GM23338 (cell line): ENCODE data around the gene SPATA25. TPM values are rescaled to one million over a fixed set of nuclear protein-coding genes. Genes with fewer than 3 reads are reported as not detected.
A peak's percentile ranks its signal among the peaks of the same experiment; 100 is the strongest.

Experiments
- ATAC-seq: fragments of 200-7000 bp; cut with Tn5 transposase; 3 replicates; pipeline ENCODE4 v1.9.1; 2020
- DNase-seq: peaks from one replicate; pipeline ENCODE4 v3.0.0-alpha.2; 2015; ENCODE audit warnings: low spot score
- H2AFZ ChIP-seq: fragments of 200-600 bp; sonication (generic); 2 replicates; pipeline ENCODE4 v1.8.0; 2016; ENCODE audit warnings: antibody characterized with exemption, mild to moderate bottlenecking, moderate library complexity
- H3F3A ChIP-seq: fragments of 200-600 bp; sonication (generic); replicated peaks from 2 replicates; pipeline ENCODE4 v1.8.0; 2017; ENCODE audit warnings: antibody characterized with exemption, mixed run types, low read depth
- H3K27ac ChIP-seq: fragments of 200-600 bp; sonication (generic); 2 replicates; pipeline ENCODE4 v1.6.1; 2016; ENCODE audit warnings: low read depth
- H3K27me3 ChIP-seq: fragments of 200-600 bp; sonication (generic); 2 replicates; pipeline ENCODE4 v1.8.0; 2016; ENCODE audit warnings: mild to moderate bottlenecking, mixed run types, moderate library complexity; ENCODE audit not compliant: insufficient read depth
- H3K36me3 ChIP-seq: fragments of 200-600 bp; sonication (generic); 2 replicates; pipeline ENCODE4 v1.8.0; 2016; ENCODE audit warnings: mild to moderate bottlenecking; ENCODE audit not compliant: insufficient read depth
- H3K4me1 ChIP-seq: fragments of 200-600 bp; sonication (generic); 2 replicates; pipeline ENCODE4 v1.8.0; 2016; ENCODE audit warnings: mild to moderate bottlenecking, moderate library complexity; ENCODE audit not compliant: insufficient read depth
- H3K4me2 ChIP-seq: fragments of 200-600 bp; sonication (generic); 2 replicates; pipeline ENCODE4 v1.7.1; 2017; ENCODE audit warnings: mixed run types
- H3K4me3 ChIP-seq: fragments of 200-600 bp; sonication (generic); 2 replicates; pipeline ENCODE4 v1.6.1; 2016; ENCODE audit warnings: mixed run types
- H3K79me2 ChIP-seq: fragments of 200-600 bp; sonication (generic); replicated peaks from 2 replicates; pipeline ENCODE4 v1.8.0; 2017; ENCODE audit warnings: mild to moderate bottlenecking; ENCODE audit not compliant: insufficient read depth
- H3K9me2 ChIP-seq: fragments of 200-600 bp; sonication (generic); 2 replicates; pipeline ENCODE4 v1.8.0; 2017; ENCODE audit not compliant: insufficient read depth
- H4K20me1 ChIP-seq: fragments of 200-600 bp; sonication (generic); replicated peaks from 2 replicates; pipeline ENCODE4 v1.8.0; 2017; ENCODE audit warnings: mild to moderate bottlenecking; ENCODE audit not compliant: insufficient read depth
- H3K27ac Mint-ChIP-seq: 2 replicates; pipeline ENCODE4 v1.8.0; 2020; ENCODE audit warnings: inconsistent platforms, mild to moderate bottlenecking, moderate library complexity, mixed read lengths
- H3K27me3 Mint-ChIP-seq: 3 replicates; pipeline ENCODE4 v1.8.0; 2022; ENCODE audit warnings: low read depth, mild to moderate bottlenecking, moderate library complexity, mixed read lengths, inconsistent platforms; ENCODE audit not compliant: insufficient read depth, poor library complexity
- H3K36me3 Mint-ChIP-seq: 3 replicates; pipeline ENCODE4 v1.8.0; 2021; ENCODE audit warnings: low read depth, mild to moderate bottlenecking, inconsistent platforms, moderate library complexity, mixed read lengths
- H3K4me1 Mint-ChIP-seq: 3 replicates; pipeline ENCODE4 v1.8.0; 2020; ENCODE audit warnings: mild to moderate bottlenecking, inconsistent platforms, mixed read lengths
- H3K4me3 Mint-ChIP-seq: 3 replicates; pipeline ENCODE4 v1.8.0; 2021; ENCODE audit warnings: moderate library complexity, mild to moderate bottlenecking, inconsistent platforms, mixed read lengths
- H3K9me3 Mint-ChIP-seq: 3 replicates; pipeline ENCODE4 v1.8.0; 2020; ENCODE audit warnings: moderate library complexity, mild to moderate bottlenecking, inconsistent platforms, mixed read lengths
- CREB1 ChIP-seq: fragments of 250-450 bp; sonication (Bioruptor Pico); IDR thresholded peaks from 2 replicates; pipeline ENCODE4 v1.5.0; 2020; ENCODE audit warnings: low read depth, mild to moderate bottlenecking, moderate library complexity
- CTCF ChIP-seq, 2 experiments: fragments of 200-600 bp in 1 of 2; sonication (generic) in 1 of 2; conservative IDR thresholded peaks; 2 replicates each; pipeline versions ENCODE4 v1.5.1 to v1.6.1; 2016 to 2017; ENCODE audit warnings: antibody characterized with exemption in 2 of 2, low read depth in 2 of 2, mild to moderate bottlenecking in 2 of 2, moderate library complexity in 1 of 2
- ETS1 ChIP-seq: IDR thresholded peaks from 2 replicates; pipeline ENCODE4 v1.6.1; 2016; ENCODE audit warnings: antibody characterized with exemption
- EZH2 ChIP-seq: fragments of 200-600 bp; sonication (generic); IDR thresholded peaks from one replicate; pipeline ENCODE4 v1.8.0; 2017; ENCODE audit warnings: antibody characterized with exemption, mild to moderate bottlenecking, low read depth; ENCODE audit not compliant: unreplicated experiment
- EZH2phosphoT487 ChIP-seq: fragments of 200-600 bp; sonication (generic); IDR thresholded peaks from one replicate; pipeline ENCODE4 v1.8.1; 2018; ENCODE audit warnings: antibody characterized with exemption; ENCODE audit not compliant: unreplicated experiment
- JUNB ChIP-seq: IDR thresholded peaks from one replicate; pipeline ENCODE4 v1.6.1; 2016; ENCODE audit warnings: antibody characterized with exemption; ENCODE audit not compliant: unreplicated experiment
- NANOG ChIP-seq: IDR thresholded peaks from 2 replicates; pipeline ENCODE4 v1.6.1; 2016; ENCODE audit warnings: antibody characterized with exemption, borderline replicate concordance
- POLR2AphosphoS5 ChIP-seq: IDR thresholded peaks from 2 replicates; pipeline ENCODE4 v1.6.1; 2016; ENCODE audit warnings: antibody characterized with exemption, low read depth
- REST ChIP-seq: IDR thresholded peaks from one replicate; pipeline ENCODE4 v1.6.1; 2018; ENCODE audit warnings: antibody characterized with exemption; ENCODE audit not compliant: unreplicated experiment
- STAT1 ChIP-seq: IDR thresholded peaks from one replicate; pipeline ENCODE4 v1.6.1; 2016; ENCODE audit warnings: antibody characterized with exemption; ENCODE audit not compliant: unreplicated experiment
- ZNF114 ChIP-seq: fragments of 250-450 bp; sonication (Bioruptor Pico); IDR thresholded peaks from 2 replicates; pipeline ENCODE4 v1.5.0; 2020; ENCODE audit warnings: mild to moderate bottlenecking, moderate library complexity
- ZNF331 ChIP-seq: fragments of 250-450 bp; sonication (Bioruptor Pico); IDR thresholded peaks from 2 replicates; pipeline ENCODE4 v1.5.0; 2020; ENCODE audit warnings: low read depth, mild to moderate bottlenecking, moderate library complexity
- ZNF462 ChIP-seq: fragments of 250-450 bp; sonication (Bioruptor Pico); IDR thresholded peaks from 2 replicates; pipeline ENCODE4 v1.5.0; 2020; ENCODE audit warnings: mild to moderate bottlenecking, moderate library complexity
- polyA plus RNA-seq: library from polyadenylated mRNA; unstranded; fragments of >200 nt; fragmentation: Nextera tagmentation; extraction: Ambion mirVana; gene quantifications from 2 replicates; pipeline ENCODE4 v1.2.1, GENCODE V29; 2016
- total RNA-seq: library from RNA; depleted of rRNA; stranded (reverse); fragments of >200 nt; shearing (Covaris generic); gene quantifications from 2 replicates; pipeline ENCODE4 v1.2.3, GENCODE V29; 2014

The SPATA25 gene
- total and polyA plus RNA-seq, 2 experiments from 2014 or later = 7.5 TPM; not detected in 1

- Histone ChIP-seq H3K9me2 (no peaks in the 10 kb centered on the region), H2AFZ (no peak overlapping the region), H3K27ac (peak overlapping the region; percentile 99), H3F3A (peaks cover 23% of the 10 kb centered on the region), H3K36me3 (no peaks in the 10 kb centered on the region), H3K79me2 (peaks cover 29% of the 10 kb centered on the region), H4K20me1 (no peaks in the 10 kb centered on the region), H3K4me3 (peak overlapping the region; percentile 61), H3K27me3 (no peaks in the 10 kb centered on the region), H3K4me1 (peaks cover 32% of the 10 kb centered on the region), H3K4me2 (peak overlapping the region; percentile 99)
- Mint-ChIP-seq H3K9me3 (peaks cover 3% of the 10 kb centered on the region; the same call in 1 of the 3 replicates), H3K27ac (peak overlapping the region; percentile 100), H3K36me3 (peaks cover 23% of the 10 kb centered on the region), H3K27me3 (peaks cover 25% of the 10 kb centered on the region), H3K4me1 (peaks cover 31% of the 10 kb centered on the region), H3K4me3 (peak overlapping the region; percentile 98)
- TF ChIP-seq NANOG (no peak), ZNF114 (CRISPR knock-in tag) (no peak), JUNB (no peak), ETS1 (no peak), CTCF (conservative IDR thresholded peaks at IDR 0.05; ENCODE audit: low read depth in 2 of 2) (peak; percentile 37 to 57; a peak in 3 of 4 replicates), ZNF331 (no peak), CREB1 (CRISPR knock-in tag) (0 out of 2 replicates have a peak, but pooled peaks have one; percentile 18), POLR2AphosphoS5 (peak; percentile 22; the same call in 1 of the 2 replicates), EZH2phosphoT487 (no peak), ZNF462 (CRISPR knock-in tag) (no peak), STAT1 (no peak), REST (peak; percentile 47), EZH2 (no peak)
- DNase-seq (peak; percentile 97), ATAC-seq (peak; percentile 75)
Measured at GRCh38 chr20:45933266-45934045, 46.0 kb upstream of the SPATA25 start.
